Mesodermal cell (in vitro differentiated cells): ENCODE data around the gene SCP2.

Experiments
- H3K27ac ChIP-seq: 2 replicates; pipeline ENCODE4 v1.7.0; 2013; ENCODE audit warnings: mild to moderate bottlenecking, low read depth, low read length, moderate library complexity; ENCODE audit not compliant: severe bottlenecking
- H3K36me3 ChIP-seq: 2 replicates; pipeline ENCODE4 v1.7.1; 2013; ENCODE audit warnings: mild to moderate bottlenecking, low read length, moderate library complexity; ENCODE audit not compliant: control insufficient read depth, insufficient read depth
- H3K4me1 ChIP-seq: one replicate; pipeline ENCODE4 v1.7.1; 2013; ENCODE audit warnings: mild to moderate bottlenecking, low read length; ENCODE audit not compliant: insufficient read depth, control insufficient read depth, poor library complexity, severe bottlenecking
- H3K4me3 ChIP-seq: 2 replicates; pipeline ENCODE4 v1.7.0; 2013; ENCODE audit warnings: low read length, control low read depth, mild to moderate bottlenecking; ENCODE audit not compliant: insufficient read depth, poor library complexity, severe bottlenecking; ENCODE audit errors: extremely low read depth
- H3K9me3 ChIP-seq: 2 replicates; pipeline ENCODE4 v1.7.1; 2013; ENCODE audit warnings: mild to moderate bottlenecking, low read length, moderate library complexity; ENCODE audit not compliant: control insufficient read depth
- WGBS, 2 experiments: methylation state at CpG; one replicate each; pipeline ENCODE4 v1.1.5; 2013; ENCODE audit warnings: missing lambda C conversion rate in 2 of 2; ENCODE audit not compliant: insufficient coverage in 2 of 2; 5-methylcytosine and 5-hydroxymethylcytosine counted together

The SCP2 gene

DNA sequence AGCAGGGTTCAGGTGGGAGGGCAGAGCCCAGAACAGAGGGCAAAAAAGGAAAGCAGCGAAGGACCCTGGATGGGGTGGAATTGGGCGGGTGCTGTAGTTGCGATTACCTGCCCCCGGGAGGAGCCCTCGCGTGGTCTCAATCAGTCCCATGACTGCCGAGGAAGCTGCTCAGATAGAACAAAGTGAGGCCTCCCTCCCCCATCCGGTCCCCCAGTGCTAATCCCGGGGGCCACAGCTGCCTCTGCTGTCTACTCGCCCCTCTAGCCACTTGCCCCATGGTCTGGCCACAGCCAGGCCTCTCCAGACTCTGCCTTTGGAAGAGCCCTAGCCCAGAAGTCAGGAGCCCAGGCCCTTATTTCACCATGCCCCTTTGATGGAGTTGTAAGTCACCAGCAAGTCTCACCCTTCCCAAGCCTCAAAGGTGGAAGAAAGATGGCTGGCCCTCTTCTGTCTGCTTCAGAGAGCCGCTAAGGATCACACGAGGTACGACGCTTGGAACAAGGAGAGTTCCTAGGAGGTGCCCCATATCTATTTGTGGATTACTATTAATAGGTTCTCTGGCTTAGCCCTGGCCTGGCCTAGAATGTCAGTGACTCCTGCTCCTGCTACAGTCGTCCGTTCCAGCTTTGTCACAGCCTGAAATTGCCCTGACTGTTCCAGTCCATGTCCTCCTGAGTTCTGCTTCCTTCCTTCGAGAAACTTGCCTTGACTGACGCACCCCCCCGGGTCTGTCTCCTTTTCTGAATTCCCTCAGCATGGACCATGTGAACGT is 22.0 kb upstream of the SCP2 start:
- 66 to 68% methylated on average over 15 to 16 of the region's 20 CpGs for WGBS, 2 experiments
- Histone ChIP-seq H3K36me3 (no peaks in the 10 kb centered on the region), H3K27ac (no peak overlapping the region), H3K4me3 (no peak overlapping the region), H3K4me1 (peaks cover 4% of the 10 kb centered on the region), H3K9me3 (no peaks in the 10 kb centered on the region)

DNA sequence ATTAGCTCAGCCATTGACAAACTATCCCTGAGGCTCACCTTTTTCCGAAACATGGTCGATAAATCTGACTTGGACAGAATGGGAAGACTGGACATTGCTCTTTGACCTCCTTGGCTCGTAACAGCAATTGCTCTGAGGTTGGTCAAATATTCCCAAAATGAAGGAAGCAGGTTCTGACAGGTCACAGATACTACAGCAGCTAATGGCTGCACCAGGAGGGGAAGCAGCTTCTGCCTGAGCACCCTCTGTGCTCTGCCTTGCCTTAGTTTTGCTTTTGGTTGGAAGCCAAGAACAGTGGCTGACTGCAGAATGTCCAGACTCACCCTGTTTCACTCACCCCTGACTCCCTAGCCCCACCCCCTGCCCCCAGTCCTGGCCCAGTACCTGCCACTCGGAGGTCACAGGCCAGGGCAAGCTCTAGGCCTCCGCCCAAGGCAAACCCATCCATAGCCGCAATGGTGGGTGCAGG is 20.9 kb upstream of the SCP2 start:
- Histone ChIP-seq H3K4me1 (peaks cover 4% of the 10 kb centered on the region), H3K36me3 (no peaks in the 10 kb centered on the region), H3K27ac (no peak overlapping the region), H3K9me3 (no peaks in the 10 kb centered on the region), H3K4me3 (no peak overlapping the region)
- WGBS, 2 experiments, result 90 to 98% methylated on average over 4 to 5 of the region's 6 CpGs

DNA sequence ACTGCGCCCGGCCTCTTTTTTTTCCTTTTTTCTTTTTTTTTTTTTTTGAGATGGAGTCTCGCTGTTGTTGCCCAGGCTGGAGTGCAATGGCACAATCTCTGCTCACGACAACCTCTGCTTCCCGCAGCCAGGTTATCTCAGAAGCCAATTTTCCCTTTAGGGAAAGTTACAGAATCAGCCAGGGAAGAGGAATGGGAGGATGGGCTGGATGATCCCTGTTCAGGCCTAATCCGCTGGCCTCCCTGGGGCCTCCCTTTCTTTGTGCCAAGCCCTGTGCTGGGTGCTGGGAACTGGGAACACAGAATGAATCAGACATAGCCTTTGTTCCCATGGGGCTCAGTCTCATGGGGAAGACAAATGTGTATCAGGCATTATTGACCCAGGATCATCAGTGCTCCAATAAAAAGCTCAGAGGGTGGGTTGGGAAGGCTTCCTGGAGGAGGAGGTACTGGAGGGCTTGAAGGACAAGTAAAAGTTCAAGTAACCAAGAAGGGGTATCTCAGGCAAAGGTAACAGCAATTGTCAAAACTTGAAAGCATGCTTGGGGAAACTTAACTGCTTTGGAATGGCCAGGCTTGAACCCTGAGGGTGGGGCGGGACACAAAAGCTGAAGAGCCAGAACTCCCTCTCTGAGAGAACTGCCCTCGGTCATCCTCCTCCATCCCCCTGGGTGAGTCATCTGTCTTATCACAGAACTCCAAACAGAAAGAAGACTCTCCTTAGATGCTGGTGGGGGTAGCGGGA is 19.8 kb upstream of the SCP2 start:
- no peak overlapping the region for H3K27ac ChIP-seq
- no peaks in the 10 kb centered on the region for H3K9me3 ChIP-seq
- peaks cover 4% of the 10 kb centered on the region for H3K4me1 ChIP-seq
- no peaks in the 10 kb centered on the region for H3K36me3 ChIP-seq
- no peak overlapping the region for H3K4me3 ChIP-seq
- WGBS, 2 experiments, result 85 to 93% methylated on average over 3 to 5 of the region's 9 CpGs

DNA sequence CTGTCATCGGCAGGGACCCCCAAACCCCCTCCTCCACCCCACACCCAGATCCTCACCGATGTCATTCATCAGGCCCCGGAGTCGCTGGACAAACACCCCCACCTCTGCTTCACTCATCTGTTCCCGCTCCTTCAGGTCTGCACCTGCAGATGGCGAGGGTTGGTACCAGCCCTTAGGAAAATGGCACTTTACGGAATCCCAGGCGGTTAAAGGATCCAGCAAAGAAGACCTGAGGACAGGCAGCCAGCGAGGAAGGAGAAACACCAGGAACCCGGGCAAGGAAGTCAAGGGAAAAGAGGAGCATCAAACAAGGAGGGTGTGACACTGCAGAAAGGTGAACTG is 19.3 kb upstream of the SCP2 start:
- Histone ChIP-seq H3K36me3 (no peaks in the 10 kb centered on the region), H3K4me3 (no peak overlapping the region), H3K27ac (no peak overlapping the region), H3K9me3 (no peaks in the 10 kb centered on the region), H3K4me1 (peaks cover 4% of the 10 kb centered on the region)
- WGBS, 2 experiments, result 92 to 97% methylated on average over 8 to 10 of the region's 10 CpGs

DNA sequence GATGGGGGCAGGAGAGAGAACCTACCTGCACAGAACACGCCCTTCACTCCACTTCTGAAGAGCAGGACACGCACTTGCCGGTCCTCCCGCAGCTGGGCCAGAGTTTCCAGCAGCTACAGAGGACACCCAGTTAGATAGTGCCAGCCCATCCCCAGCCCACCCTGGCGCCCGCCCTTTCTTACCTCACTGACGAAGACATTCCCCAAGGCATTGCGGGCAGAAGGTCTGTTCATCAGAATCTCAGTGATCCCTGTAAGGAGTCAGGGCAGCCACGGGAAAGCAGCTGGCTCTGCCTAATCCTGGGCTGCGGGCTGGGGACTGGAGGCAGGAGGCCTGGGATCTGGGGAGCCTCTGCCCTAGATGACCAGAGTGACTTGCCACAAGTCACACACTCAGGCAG is 15.5 kb upstream of the SCP2 start:
- H3K36me3 ChIP-seq, result no peaks in the 10 kb centered on the region
- H3K9me3 ChIP-seq, result no peaks in the 10 kb centered on the region
- H3K4me1 ChIP-seq, result peaks cover 4% of the 10 kb centered on the region
- no peak overlapping the region for H3K27ac ChIP-seq
- WGBS, 2 experiments, result 89 to 94% methylated on average over 7 to 10 of the region's 10 CpGs
- H3K4me3 ChIP-seq, result no peak overlapping the region

DNA sequence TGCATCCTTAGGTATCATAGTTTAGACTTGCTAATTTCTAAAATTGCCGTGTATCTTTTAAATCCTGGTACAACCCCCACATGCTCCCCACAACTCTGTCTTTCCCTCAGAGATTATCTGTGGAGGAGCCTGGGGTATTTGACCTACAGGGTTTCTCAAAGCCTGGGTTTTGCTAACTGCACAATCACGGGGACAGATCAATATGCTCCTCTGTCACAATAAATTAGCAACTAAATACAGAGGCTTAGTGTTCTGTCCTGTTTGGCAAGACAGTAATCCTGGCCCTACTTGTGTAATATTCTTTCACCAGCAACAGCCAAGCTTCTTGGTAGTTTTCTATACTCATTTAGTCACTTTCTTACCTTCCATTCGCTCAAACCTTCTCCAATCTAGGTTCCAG is 14.1 kb upstream of the SCP2 start:
- Histone ChIP-seq H3K27ac (no peak overlapping the region), H3K36me3 (no peaks in the 10 kb centered on the region), H3K4me3 (no peak overlapping the region), H3K9me3 (no peaks in the 10 kb centered on the region), H3K4me1 (no peaks in the 10 kb centered on the region)
- WGBS, 2 experiments, result 78 to 100% methylated on average over 1 to 2 of the region's 3 CpGs

DNA sequence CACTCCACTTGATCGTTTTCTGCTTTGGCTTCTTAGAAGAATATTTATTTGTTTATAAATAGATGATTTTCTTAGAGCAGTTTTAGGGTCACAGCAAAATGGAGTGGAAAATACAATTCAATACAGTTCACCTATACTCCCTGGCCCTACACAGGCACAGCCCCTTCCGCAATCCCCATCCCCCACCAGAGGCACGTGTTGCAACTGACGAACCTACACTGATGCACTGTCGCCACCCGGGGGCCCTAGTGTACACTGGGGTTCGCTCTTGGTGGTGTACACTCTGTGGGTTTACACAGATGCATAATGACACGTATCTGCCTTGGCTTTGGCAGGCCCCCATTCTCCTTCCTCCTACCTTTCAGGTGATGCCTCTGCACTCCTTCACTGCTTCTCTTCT is 13.5 kb upstream of the SCP2 start:
- Histone ChIP-seq H3K4me3 (no peak overlapping the region), H3K27ac (no peak overlapping the region), H3K36me3 (no peaks in the 10 kb centered on the region), H3K4me1 (no peaks in the 10 kb centered on the region), H3K9me3 (no peaks in the 10 kb centered on the region)
- WGBS, 2 experiments, result 64 to 77% methylated on average over 3 to 7 of the region's 8 CpGs

DNA sequence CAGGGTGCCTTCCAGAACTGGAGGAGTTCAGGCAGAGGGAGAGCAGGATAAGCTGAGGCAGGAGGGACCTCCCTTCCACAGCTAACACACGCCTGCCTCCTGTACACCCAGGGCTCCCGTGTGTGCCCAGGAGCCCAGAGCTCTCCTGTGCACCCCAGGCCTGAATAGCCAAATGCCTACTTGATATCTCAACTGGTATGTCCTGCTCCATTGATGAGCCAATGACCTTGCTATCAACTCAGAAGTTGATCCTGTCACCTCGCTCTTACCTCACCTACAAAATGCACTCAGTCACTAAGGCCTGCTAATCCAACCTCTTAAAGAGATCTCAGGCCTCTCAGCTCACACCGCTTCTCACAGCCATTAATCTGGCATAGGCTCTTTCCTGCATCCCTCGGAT is 12.6 kb upstream of the SCP2 start:
- H3K4me1 ChIP-seq, result no peaks in the 10 kb centered on the region
- WGBS, 2 experiments, result 74 to 83% methylated on average over 5 of the region's 5 CpGs
- no peak overlapping the region for H3K4me3 ChIP-seq
- no peaks in the 10 kb centered on the region for H3K36me3 ChIP-seq
- H3K9me3 ChIP-seq, result no peaks in the 10 kb centered on the region
- no peak overlapping the region for H3K27ac ChIP-seq

DNA sequence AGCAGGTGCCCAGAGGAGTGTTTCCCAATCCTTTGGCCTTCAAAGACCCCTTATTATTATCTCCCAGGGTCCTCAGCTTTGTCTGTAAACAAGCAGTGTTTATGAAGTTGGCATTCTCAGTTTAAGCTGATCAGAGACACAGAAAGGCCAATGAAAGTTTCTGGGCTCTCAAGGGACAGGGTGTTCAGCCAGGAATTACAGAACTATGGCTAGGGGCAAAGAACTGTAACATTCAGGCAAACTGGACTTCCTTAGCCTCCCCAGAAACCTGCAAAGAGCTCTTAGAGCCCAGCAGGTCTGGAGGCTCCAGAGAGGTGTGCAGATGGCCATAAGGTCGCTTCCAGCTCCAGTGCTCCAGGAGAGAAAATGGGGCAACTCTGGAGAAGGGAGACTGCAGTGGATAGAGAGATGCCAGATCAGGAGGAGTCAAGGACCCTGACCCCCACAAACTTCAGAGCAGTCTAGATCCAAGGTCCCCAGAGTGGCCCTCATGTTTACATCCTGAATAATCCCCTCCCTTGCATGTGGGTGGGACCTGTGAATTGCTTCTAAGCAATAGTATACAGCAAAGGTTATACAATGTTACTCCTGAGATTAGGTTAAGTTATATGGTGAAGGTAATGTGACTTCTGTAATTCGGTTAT is 11.7 kb upstream of the SCP2 start:
- Histone ChIP-seq H3K36me3 (no peaks in the 10 kb centered on the region), H3K9me3 (no peaks in the 10 kb centered on the region), H3K27ac (no peak overlapping the region), H3K4me1 (no peaks in the 10 kb centered on the region), H3K4me3 (no peak overlapping the region)
- WGBS, 2 experiments, result 85 to 86% methylated on average over 2 of the region's 2 CpGs

DNA sequence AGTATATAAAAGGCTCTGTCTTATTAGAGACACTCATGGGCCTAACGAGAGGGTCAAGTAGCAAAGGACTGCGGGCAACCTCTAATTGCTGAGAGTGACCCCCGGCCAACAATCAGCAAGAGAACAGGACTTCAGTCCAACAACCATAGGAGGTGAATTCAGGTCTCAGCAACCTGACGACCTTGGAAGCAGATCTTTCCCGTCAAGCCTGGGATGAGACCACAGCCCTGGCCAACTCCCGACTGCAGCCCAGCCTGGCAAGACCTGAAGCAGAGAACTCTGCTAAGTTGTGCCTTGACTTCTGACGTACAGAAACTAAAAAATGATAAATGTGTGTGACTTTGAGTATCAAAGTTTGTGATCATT is 11.2 kb upstream of the SCP2 start:
- no peaks in the 10 kb centered on the region for H3K4me1 ChIP-seq
- no peak overlapping the region for H3K4me3 ChIP-seq
- WGBS, 2 experiments, result 91 to 92% methylated on average over 7 of the region's 7 CpGs
- no peak overlapping the region for H3K27ac ChIP-seq
- no peaks in the 10 kb centered on the region for H3K9me3 ChIP-seq
- H3K36me3 ChIP-seq, result no peaks in the 10 kb centered on the region
